Stimulated activated CD8-positive, alpha-beta memory T cell treated with anti-CD3 and anti-CD28 coated beads, Interleukin-2, amount 100 ng/mL, for 1 hour (primary cell): ENCODE data around the gene PTGDR2.

Experiments used
- DNase-seq, 2 donors: peaks; one replicate each; pipeline ENCODE4 v3.0.0-alpha.2; 2020; ENCODE audit warnings: low read depth in 2 of 2

PTGDR2 gene

GRCh38 chr11:60810569-60810968 is 45.2 kb downstream of the PTGDR2 start:
- no peak for DNase-seq

GRCh38 chr11:60810151-60810550 is 45.6 kb downstream of the PTGDR2 start:
- no peak for DNase-seq

DNA sequence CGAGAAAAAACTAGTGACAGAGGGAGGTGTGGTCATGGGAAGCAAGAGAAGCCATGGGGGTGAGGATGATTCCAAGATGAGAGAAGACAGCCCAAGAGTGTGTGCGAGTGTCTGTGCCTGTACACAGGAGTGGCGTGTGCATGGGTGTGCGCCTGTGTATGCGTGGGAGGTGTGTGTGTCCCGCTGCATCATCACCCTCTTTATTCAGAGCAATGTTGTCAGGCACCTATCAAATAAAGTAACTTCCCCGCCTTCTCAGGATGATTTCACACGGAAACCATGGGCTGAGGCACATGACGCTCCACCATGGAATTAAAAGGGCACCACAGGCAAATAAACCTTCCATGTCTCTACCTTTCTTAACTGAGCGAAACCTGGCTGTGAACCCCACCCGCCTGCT is 46.1 kb downstream of the PTGDR2 start:
- DNase-seq: no peak

DNA sequence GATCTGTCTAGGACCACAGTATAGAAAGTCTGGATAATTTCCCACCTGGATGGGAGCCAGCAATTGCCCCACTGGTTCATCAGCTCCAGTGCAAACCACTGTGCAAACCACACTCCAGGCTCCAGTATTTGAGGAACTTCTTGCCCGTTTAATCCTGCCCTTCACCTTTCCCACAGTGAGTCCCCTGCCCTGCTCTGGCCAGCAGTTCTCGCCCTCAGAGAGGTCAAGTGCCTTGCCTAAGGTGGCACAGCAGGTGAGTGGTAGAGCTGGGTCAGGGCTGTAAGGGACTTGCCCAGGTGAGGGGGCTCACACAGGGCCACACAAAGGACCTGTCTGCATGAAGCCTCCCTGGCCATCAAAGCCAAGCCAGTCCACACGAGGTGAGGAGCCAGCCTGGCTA is 46.5 kb downstream of the PTGDR2 start:
- no peak for DNase-seq

DNA sequence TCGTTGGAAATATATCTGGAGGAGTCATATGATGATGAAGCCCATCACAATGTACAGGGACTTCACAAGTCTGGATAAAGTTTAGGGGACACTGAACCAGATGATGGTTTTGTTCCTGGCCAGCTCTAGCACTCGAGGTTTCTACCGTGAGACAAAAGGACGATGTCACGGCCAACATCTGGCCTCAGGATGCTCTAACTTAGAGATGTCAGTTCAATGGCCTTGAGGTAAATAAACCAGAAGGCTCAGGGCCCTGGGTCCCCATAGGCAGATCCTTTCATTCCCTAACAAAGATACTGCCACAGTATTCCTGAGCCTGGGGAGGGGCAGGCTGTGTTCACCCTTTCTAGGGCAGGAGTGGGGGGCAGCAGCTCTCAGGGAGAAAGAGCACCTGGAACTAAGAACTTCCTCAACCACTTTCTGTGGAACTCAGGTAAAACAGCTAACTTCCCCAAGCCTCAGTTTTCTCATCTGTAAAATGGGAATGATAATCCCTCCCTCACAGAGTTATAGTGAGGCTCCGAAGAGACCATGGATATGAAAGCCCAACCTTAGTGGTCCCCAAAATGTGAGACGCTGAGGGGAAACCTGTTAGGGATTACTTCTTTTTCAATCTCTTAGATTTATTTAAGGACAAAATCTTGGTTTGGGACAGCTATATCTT is 52.3 kb downstream of the PTGDR2 start:
- no peak for DNase-seq

DNA sequence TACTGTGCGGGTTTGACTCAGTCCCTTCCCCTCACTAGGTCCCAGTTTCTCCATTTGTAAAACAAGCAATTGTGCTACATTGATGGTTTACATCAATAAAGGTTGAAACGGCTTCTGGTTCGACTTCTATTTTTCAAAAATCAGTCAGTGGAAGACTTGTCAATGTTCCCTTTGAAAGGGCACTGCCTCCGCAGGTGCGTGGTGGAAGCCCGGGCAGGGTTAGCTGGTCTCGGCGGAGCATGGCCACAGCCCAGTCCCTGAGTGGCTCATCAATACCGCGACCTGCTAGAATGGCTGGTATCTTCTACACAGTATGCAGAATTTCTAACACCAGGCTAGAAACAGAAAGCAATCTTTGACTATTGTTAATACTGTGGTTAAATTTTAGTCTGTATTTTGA is 54.6 kb downstream of the PTGDR2 start:
- DNase-seq: no peak
